MG63 (cell line): ENCODE measurements around the gene EXOC6. TPM values are rescaled to one million over a fixed set of nuclear protein-coding genes. Genes with fewer than 3 reads are reported as not detected.

Experiments
- DNase-seq: peaks from one replicate; pipeline ENCODE4 v3.0.0-alpha.2; 2020
- H3K27me3 ChIP-seq: fragments of 250-450 bp; sonication (Bioruptor Pico); 2 replicates; pipeline ENCODE4 v1.5.1; 2020; ENCODE audit warnings: mild to moderate bottlenecking, moderate library complexity
- H3K36me3 ChIP-seq: fragments of 250-450 bp; sonication (Bioruptor Pico); 2 replicates; pipeline ENCODE4 v1.5.1; 2020; ENCODE audit warnings: mild to moderate bottlenecking, moderate library complexity
- H3K4me3 ChIP-seq: fragments of 250-450 bp; sonication (Bioruptor Pico); 2 replicates; pipeline ENCODE4 v1.5.1; 2020; ENCODE audit warnings: mild to moderate bottlenecking, moderate library complexity
- H3K9me3 ChIP-seq: fragments of 250-450 bp; sonication (Bioruptor Pico); 2 replicates; pipeline ENCODE4 v1.5.1; 2020; ENCODE audit warnings: mild to moderate bottlenecking, moderate library complexity
- total RNA-seq: library from RNA; depleted of rRNA; stranded (reverse); fragments of >200 nt; shearing (Covaris generic); gene quantifications from 2 replicates; pipeline ENCODE4 v1.2.3, GENCODE V29; 2014; ENCODE audit warnings: low replicate concordance; rRNA removed

The EXOC6 gene
- total RNA-seq, result 6.8 and 10.8 TPM in 2 replicates

- Histone ChIP-seq H3K4me3 (peak within 1 kb of the TSS; percentile 86), H3K9me3 (no peaks in the 10 kb centered on the region), H3K36me3 (no peaks in the 10 kb centered on the region; the same call in 1 of the 2 replicates), H3K27me3 (no peaks in the 10 kb centered on the region)
- DNase-seq, result peak; percentile 80
Measured at GRCh38 chr10:92848441-92849233, at the start of gene EXOC6. Gene EXOC6 (plus strand): TSS chr10:92848520. CDS start chr10:92848534, 14 bp downstream.

- no peaks in the 10 kb centered on the region for H3K36me3 ChIP-seq
- H3K9me3 ChIP-seq, result no peaks in the 10 kb centered on the region; the same call in 1 of the 2 replicates
- no peak overlapping the region for H3K4me3 ChIP-seq
- no peak for DNase-seq
- H3K27me3 ChIP-seq, result no peaks in the 10 kb centered on the region
Measured at GRCh38 chr10:92799568-92799967, 48.8 kb upstream of the EXOC6 start.

DNA sequence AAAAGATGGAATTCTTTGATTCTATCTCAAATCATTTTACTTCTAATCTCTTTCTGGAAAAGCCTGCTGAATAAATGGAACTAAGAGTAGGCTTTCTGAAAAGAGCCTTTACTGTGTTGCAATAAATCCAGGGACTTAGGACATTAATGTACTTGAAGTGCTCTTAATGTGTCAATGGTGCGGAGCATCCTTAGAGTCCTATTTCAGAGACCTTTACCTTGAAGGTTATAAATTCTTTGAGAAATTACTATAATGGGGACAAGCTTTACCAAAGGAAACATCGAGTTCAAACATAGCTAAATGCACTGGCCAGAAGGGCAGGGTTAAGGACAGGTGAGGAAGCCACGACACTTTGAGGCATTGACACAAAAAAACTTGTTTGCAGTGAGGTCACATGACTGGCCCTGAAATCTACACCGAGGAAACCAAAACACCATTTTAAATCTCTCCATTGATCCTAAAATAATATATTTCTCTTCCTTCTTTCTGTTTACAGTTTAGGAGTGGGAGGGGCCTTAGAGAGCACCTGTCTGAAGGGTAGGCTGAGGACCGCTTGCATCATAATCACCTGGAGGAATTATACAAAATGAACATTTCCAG lies 48.1 kb upstream of the EXOC6 start:
- Histone ChIP-seq H3K27me3 (no peaks in the 10 kb centered on the region), H3K4me3 (no peak overlapping the region), H3K9me3 (no peaks in the 10 kb centered on the region), H3K36me3 (no peaks in the 10 kb centered on the region)
- no peak for DNase-seq

- Histone ChIP-seq H3K27me3 (no peaks in the 10 kb centered on the region), H3K36me3 (no peaks in the 10 kb centered on the region), H3K9me3 (no peaks in the 10 kb centered on the region), H3K4me3 (no peak overlapping the region)
- no peak for DNase-seq
Measured at GRCh38 chr10:92801978-92802872, 46.1 kb upstream of the EXOC6 start.

GRCh38 chr10:92809840-92810239 lies 38.5 kb upstream of the EXOC6 start:
- Histone ChIP-seq H3K36me3 (no peaks in the 10 kb centered on the region), H3K4me3 (no peak overlapping the region), H3K9me3 (no peaks in the 10 kb centered on the region)

DNA sequence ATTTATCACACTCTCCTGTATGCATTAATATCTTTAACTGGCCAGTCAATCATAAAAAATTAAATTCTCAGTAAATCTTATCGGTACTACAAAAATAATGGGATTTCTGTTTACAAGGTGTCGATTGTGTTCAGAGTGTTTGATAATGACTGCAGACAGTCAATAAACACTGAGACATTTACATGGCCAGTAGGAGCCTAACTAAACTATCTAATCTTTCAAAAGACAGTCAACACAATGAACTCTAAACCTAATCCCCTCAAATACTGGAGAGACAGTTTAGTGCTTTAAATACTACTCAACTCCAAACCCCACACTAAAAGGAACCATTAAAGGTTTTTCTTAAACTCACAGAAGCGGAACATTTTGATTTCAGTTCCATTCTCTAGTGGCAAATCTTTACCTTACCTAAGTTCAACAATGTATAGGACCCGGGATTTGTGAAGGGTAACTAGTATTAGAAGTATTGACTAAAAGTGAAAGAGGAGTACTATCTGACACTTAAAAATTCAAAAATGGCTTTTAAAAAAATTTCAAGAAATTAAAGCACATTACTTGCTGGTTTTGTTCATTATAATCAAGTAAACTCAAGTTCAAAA lies 37.3 kb upstream of the EXOC6 start:
- Histone ChIP-seq H3K36me3 (no peaks in the 10 kb centered on the region), H3K9me3 (no peaks in the 10 kb centered on the region), H3K4me3 (no peak overlapping the region), H3K27me3 (no peaks in the 10 kb centered on the region)
- DNase-seq, result no peak

More at GRCh38 chr10:92809840-92810239, 38.5 kb upstream of the EXOC6 start:
- no peaks in the 10 kb centered on the region for H3K27me3 ChIP-seq
- DNase-seq, result no peak

DNA sequence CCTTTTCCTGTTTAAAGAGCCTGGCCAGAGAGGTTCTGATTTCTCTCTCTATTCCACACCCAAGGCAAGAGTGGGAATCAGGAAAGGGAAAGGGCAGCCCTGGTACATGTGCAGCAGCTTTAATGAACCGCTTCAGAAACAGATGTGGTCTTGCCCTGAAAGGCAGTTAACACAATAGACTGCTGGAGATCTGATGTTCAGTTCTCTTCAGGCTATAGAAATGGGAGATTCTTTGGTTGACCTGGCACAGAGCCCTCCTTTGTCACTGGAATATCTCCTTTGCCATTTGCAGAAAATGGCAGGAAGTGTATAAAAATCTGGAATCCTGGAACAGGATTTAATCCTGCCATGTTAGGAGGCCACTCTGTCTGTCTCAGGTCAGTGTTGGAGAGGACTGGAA lies 36.3 kb upstream of the EXOC6 start:
- Histone ChIP-seq H3K9me3 (no peaks in the 10 kb centered on the region), H3K27me3 (no peaks in the 10 kb centered on the region), H3K4me3 (no peak overlapping the region), H3K36me3 (no peaks in the 10 kb centered on the region)
- no peak for DNase-seq

DNA sequence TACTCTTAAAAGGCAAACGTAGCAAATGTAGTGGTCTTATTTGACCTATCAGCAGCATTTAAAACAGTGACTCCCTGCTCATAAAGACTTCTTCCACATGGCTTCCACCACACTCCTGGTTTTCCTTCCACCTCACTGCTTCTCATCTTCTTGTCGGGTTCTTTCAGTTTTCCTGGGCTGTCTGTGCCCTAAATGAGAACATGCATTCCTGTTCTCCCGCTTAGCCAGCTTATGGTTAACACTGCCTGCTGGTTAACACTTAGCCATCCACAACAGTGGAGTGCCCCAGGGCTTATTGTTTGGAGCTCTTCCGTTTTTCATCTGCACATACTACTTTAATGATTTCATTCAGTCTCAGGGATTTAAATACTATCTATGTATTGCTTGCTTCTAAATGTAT lies 34.3 kb upstream of the EXOC6 start:
- Histone ChIP-seq H3K9me3 (no peaks in the 10 kb centered on the region), H3K36me3 (no peaks in the 10 kb centered on the region), H3K27me3 (no peaks in the 10 kb centered on the region), H3K4me3 (no peak overlapping the region)
- no peak for DNase-seq

GRCh38 chr10:92814790-92815189 lies 33.5 kb upstream of the EXOC6 start:
- no peaks in the 10 kb centered on the region for H3K9me3 ChIP-seq
- H3K27me3 ChIP-seq, result no peaks in the 10 kb centered on the region
- H3K36me3 ChIP-seq, result no peaks in the 10 kb centered on the region
- no peak for DNase-seq
- no peak overlapping the region for H3K4me3 ChIP-seq

- Histone ChIP-seq H3K36me3 (no peaks in the 10 kb centered on the region), H3K4me3 (no peak overlapping the region), H3K9me3 (peaks cover 5% of the 10 kb centered on the region), H3K27me3 (no peaks in the 10 kb centered on the region)
- no peak for DNase-seq
Measured at GRCh38 chr10:92816091-92816531, 32.2 kb upstream of the EXOC6 start.

GRCh38 chr10:92822060-92822634 lies 26.2 kb upstream of the EXOC6 start:
- no peaks in the 10 kb centered on the region for H3K36me3 ChIP-seq
- DNase-seq, result peak; percentile 47
- no peaks in the 10 kb centered on the region for H3K27me3 ChIP-seq
- no peak overlapping the region for H3K4me3 ChIP-seq
- H3K9me3 ChIP-seq, result peaks cover 11% of the 10 kb centered on the region

- Histone ChIP-seq H3K9me3 (peaks cover 11% of the 10 kb centered on the region), H3K36me3 (no peaks in the 10 kb centered on the region), H3K4me3 (no peak overlapping the region), H3K27me3 (no peaks in the 10 kb centered on the region)
- DNase-seq, result no peak
Measured at GRCh38 chr10:92822964-92823363, 25.4 kb upstream of the EXOC6 start.

- H3K36me3 ChIP-seq, result no peaks in the 10 kb centered on the region
- H3K27me3 ChIP-seq, result no peaks in the 10 kb centered on the region
- H3K4me3 ChIP-seq, result no peak overlapping the region
- DNase-seq, result no peak
- peaks cover 7% of the 10 kb centered on the region for H3K9me3 ChIP-seq
Measured at GRCh38 chr10:92826061-92826460, 22.3 kb upstream of the EXOC6 start.

DNA sequence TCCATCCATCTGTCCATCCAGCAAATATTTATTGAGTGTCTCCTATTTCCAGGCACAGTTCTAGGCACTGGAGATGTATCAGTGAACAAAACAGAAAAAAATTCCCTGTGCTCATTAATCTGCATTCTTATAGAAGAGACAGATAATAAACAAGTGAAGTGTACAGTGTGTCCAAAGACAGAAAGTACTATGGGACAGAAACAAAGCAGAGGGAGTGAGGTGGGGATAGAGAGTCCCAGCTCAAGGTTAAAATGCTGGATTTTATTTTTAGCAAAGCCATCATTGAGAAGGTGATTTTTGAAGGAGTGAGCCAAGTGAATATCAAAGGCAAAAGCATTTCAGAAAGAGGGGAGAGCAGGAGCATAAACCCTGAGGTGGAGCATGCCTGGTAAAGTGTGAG lies 21.8 kb upstream of the EXOC6 start:
- no peak overlapping the region for H3K4me3 ChIP-seq
- peaks cover 2% of the 10 kb centered on the region for H3K9me3 ChIP-seq
- H3K36me3 ChIP-seq, result no peaks in the 10 kb centered on the region
- DNase-seq, result no peak
- no peaks in the 10 kb centered on the region for H3K27me3 ChIP-seq

- H3K36me3 ChIP-seq, result no peaks in the 10 kb centered on the region
- H3K9me3 ChIP-seq, result no peaks in the 10 kb centered on the region
- no peak overlapping the region for H3K4me3 ChIP-seq
- no peaks in the 10 kb centered on the region for H3K27me3 ChIP-seq
- DNase-seq, result peak; percentile 31
Measured at GRCh38 chr10:92829042-92829785, 19.1 kb upstream of the EXOC6 start.
